ENCODE measurements around the gene CMYA5.

Gene CMYA5

GRCh38 chr5:79842006-79842881, 152.6 kb downstream of the CMYA5 start:
- H3K27me3 ChIP-seq (ENCODE audit: low read depth, low read length) = no peaks in the 10 kb centered on the region
- peaks cover 3 to 18% of the 10 kb centered on the region in 2 donors for H3K4me1 ChIP-seq (ENCODE audit: control insufficient read depth in 1 of 2, insufficient read depth in 2 of 2, low read length in 2 of 2)
- no peaks in the 10 kb centered on the region for H3K9me3 ChIP-seq (ENCODE audit: control insufficient read depth in 1 of 2, low read length in 2 of 2)
- no peaks in the 10 kb centered on the region for H3K36me3 ChIP-seq (ENCODE audit: control insufficient read depth in 1 of 2, insufficient read depth in 2 of 2, low read length in 2 of 2)
- H3K27ac ChIP-seq (ENCODE audit: low read length) = no peak overlapping the region
- no peak overlapping the region for H3K4me3 ChIP-seq (ENCODE audit: low read depth in 1 of 2, low read length in 2 of 2)

GRCh38 chr5:79842991-79843390, 153.4 kb downstream of the CMYA5 start:
- no peak overlapping the region for H3K4me3 ChIP-seq (ENCODE audit: low read depth in 1 of 2, low read length in 2 of 2)
- no peaks in the 10 kb centered on the region for H3K36me3 ChIP-seq (ENCODE audit: control insufficient read depth in 1 of 2, insufficient read depth in 2 of 2, low read length in 2 of 2)
- no peaks in the 10 kb centered on the region for H3K27me3 ChIP-seq (ENCODE audit: low read depth, low read length)
- no peak overlapping the region for H3K27ac ChIP-seq (ENCODE audit: low read length)
- H3K9me3 ChIP-seq (ENCODE audit: control insufficient read depth in 1 of 2, low read length in 2 of 2) = no peaks in the 10 kb centered on the region
- peaks cover 3 to 13% of the 10 kb centered on the region in 2 donors for H3K4me1 ChIP-seq (ENCODE audit: control insufficient read depth in 1 of 2, insufficient read depth in 2 of 2, low read length in 2 of 2)

GRCh38 chr5:79843450-79844388, 154.1 kb downstream of the CMYA5 start:
- H3K27ac ChIP-seq (ENCODE audit: low read length) = no peak overlapping the region
- H3K36me3 ChIP-seq (ENCODE audit: control insufficient read depth in 1 of 2, insufficient read depth in 2 of 2, low read length in 2 of 2) = no peaks in the 10 kb centered on the region
- no peaks in the 10 kb centered on the region for H3K27me3 ChIP-seq (ENCODE audit: low read depth, low read length)
- no peak overlapping the region for H3K4me3 ChIP-seq (ENCODE audit: low read depth in 1 of 2, low read length in 2 of 2)
- no peaks in the 10 kb centered on the region for H3K9me3 ChIP-seq (ENCODE audit: control insufficient read depth in 1 of 2, low read length in 2 of 2)
- H3K4me1 ChIP-seq (ENCODE audit: control insufficient read depth in 1 of 2, insufficient read depth in 2 of 2, low read length in 2 of 2) = peaks cover 3 to 6% of the 10 kb centered on the region in 2 donors

- peaks cover 3 to 6% of the 10 kb centered on the region in 2 donors for H3K4me1 ChIP-seq (ENCODE audit: control insufficient read depth in 1 of 2, insufficient read depth in 2 of 2, low read length in 2 of 2)
- no peaks in the 10 kb centered on the region for H3K36me3 ChIP-seq (ENCODE audit: control insufficient read depth in 1 of 2, insufficient read depth in 2 of 2, low read length in 2 of 2)
- no peak overlapping the region for H3K27ac ChIP-seq (ENCODE audit: low read length)
- no peaks in the 10 kb centered on the region for H3K27me3 ChIP-seq (ENCODE audit: low read depth, low read length)
- no peaks in the 10 kb centered on the region for H3K9me3 ChIP-seq (ENCODE audit: control insufficient read depth in 1 of 2, low read length in 2 of 2)
- no peak overlapping the region for H3K4me3 ChIP-seq (ENCODE audit: low read depth in 1 of 2, low read length in 2 of 2)
Observed at GRCh38 chr5:79844571-79844970, 154.9 kb downstream of the CMYA5 start.

GRCh38 chr5:79845448-79846197, 156.0 kb downstream of the CMYA5 start:
- Histone ChIP-seq H3K36me3 (ENCODE audit: control insufficient read depth in 1 of 2, insufficient read depth in 2 of 2, low read length in 2 of 2) (no peaks in the 10 kb centered on the region), H3K27me3 (ENCODE audit: low read depth, low read length) (no peaks in the 10 kb centered on the region), H3K27ac (ENCODE audit: low read length) (no peak overlapping the region), H3K4me3 (ENCODE audit: low read depth in 1 of 2, low read length in 2 of 2) (no peak overlapping the region), H3K9me3 (ENCODE audit: control insufficient read depth in 1 of 2, low read length in 2 of 2) (no peaks in the 10 kb centered on the region), H3K4me1 (ENCODE audit: control insufficient read depth in 1 of 2, insufficient read depth in 2 of 2, low read length in 2 of 2) (peaks cover 3 to 10% of the 10 kb centered on the region in 2 donors)

- Histone ChIP-seq H3K27ac (ENCODE audit: low read length) (no peak overlapping the region), H3K36me3 (ENCODE audit: control insufficient read depth in 1 of 2, insufficient read depth in 2 of 2, low read length in 2 of 2) (no peaks in the 10 kb centered on the region), H3K4me3 (ENCODE audit: low read depth in 1 of 2, low read length in 2 of 2) (no peak overlapping the region)
Observed at GRCh38 chr5:79846198-79846521, 156.5 kb downstream of the CMYA5 start.

GRCh38 chr5:79847561-79847960, 157.9 kb downstream of the CMYA5 start:
- peaks cover 3 to 10% of the 10 kb centered on the region in 2 donors for H3K4me1 ChIP-seq (ENCODE audit: control insufficient read depth in 1 of 2, insufficient read depth in 2 of 2, low read length in 2 of 2)
- no peaks in the 10 kb centered on the region for H3K36me3 ChIP-seq (ENCODE audit: control insufficient read depth in 1 of 2, insufficient read depth in 2 of 2, low read length in 2 of 2)
- no peak overlapping the region for H3K27ac ChIP-seq (ENCODE audit: low read length)
- H3K27me3 ChIP-seq (ENCODE audit: low read depth, low read length) = no peaks in the 10 kb centered on the region
- no peak overlapping the region for H3K4me3 ChIP-seq (ENCODE audit: low read depth in 1 of 2, low read length in 2 of 2)
- no peaks in the 10 kb centered on the region for H3K9me3 ChIP-seq (ENCODE audit: control insufficient read depth in 1 of 2, low read length in 2 of 2)

More at GRCh38 chr5:79846198-79846521, 156.5 kb downstream of the CMYA5 start:
- Histone ChIP-seq H3K4me1 (ENCODE audit: control insufficient read depth in 1 of 2, insufficient read depth in 2 of 2, low read length in 2 of 2) (peaks cover 3 to 10% of the 10 kb centered on the region in 2 donors), H3K9me3 (ENCODE audit: control insufficient read depth in 1 of 2, low read length in 2 of 2) (no peaks in the 10 kb centered on the region), H3K27me3 (ENCODE audit: low read depth, low read length) (no peaks in the 10 kb centered on the region)

- Histone ChIP-seq H3K27ac (ENCODE audit: low read length) (no peak overlapping the region), H3K9me3 (ENCODE audit: control insufficient read depth in 1 of 2, low read length in 2 of 2) (no peaks in the 10 kb centered on the region), H3K36me3 (ENCODE audit: control insufficient read depth in 1 of 2, insufficient read depth in 2 of 2, low read length in 2 of 2) (no peaks in the 10 kb centered on the region), H3K27me3 (ENCODE audit: low read depth, low read length) (no peaks in the 10 kb centered on the region), H3K4me3 (ENCODE audit: low read depth in 1 of 2, low read length in 2 of 2) (no peak overlapping the region), H3K4me1 (ENCODE audit: control insufficient read depth in 1 of 2, insufficient read depth in 2 of 2, low read length in 2 of 2) (peaks cover 3 to 10% of the 10 kb centered on the region in 2 donors)
Observed at GRCh38 chr5:79849061-79849460, 159.4 kb downstream of the CMYA5 start.
